Breast epithelium (tissue), 3 donors: ENCODE results near the gene BTBD6.

Experiments
- CTCF ChIP-seq, 3 donors: fragments of 450-650 bp; IDR thresholded peaks; one replicate each; pipeline ENCODE4 v1.5.1; 2016 to 2017; ENCODE audit warnings: antibody characterized with exemption in 3 of 3, mild to moderate bottlenecking in 3 of 3, moderate library complexity in 3 of 3
- POLR2AphosphoS5 ChIP-seq, 3 donors: sonication (generic); formaldehyde crosslinking; IDR thresholded peaks; one replicate each; pipeline ENCODE4 v1.6.1; 2017; ENCODE audit warnings: antibody characterized with exemption in 3 of 3

DNA sequence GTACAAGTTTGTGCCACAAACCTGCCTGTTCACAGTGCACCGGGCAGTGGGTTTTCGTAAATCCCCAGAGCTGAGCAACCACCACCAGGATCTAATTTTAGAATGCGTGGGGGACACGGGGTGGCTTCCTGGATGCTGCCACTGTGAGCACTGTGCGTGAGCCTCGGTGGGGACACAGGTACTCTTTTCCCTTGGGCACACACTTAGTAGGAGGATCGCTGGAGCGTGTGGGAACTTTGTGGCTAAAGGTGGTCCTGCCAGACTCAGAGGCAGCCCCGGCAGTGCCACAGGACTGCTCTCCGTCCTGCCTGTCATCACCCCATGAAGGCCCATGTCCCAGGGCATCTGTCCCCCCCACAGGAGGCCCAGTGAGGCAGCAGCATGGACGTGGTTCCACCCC is 21.1 kb downstream of the BTBD6 start:
- no peak for TF ChIP-seq CTCF (IDR thresholded peaks at IDR 0.05)
- TF ChIP-seq POLR2AphosphoS5 (IDR thresholded peaks at IDR 0.05): no peak
